ENCODE measurements around the gene MECP2.

DNA sequence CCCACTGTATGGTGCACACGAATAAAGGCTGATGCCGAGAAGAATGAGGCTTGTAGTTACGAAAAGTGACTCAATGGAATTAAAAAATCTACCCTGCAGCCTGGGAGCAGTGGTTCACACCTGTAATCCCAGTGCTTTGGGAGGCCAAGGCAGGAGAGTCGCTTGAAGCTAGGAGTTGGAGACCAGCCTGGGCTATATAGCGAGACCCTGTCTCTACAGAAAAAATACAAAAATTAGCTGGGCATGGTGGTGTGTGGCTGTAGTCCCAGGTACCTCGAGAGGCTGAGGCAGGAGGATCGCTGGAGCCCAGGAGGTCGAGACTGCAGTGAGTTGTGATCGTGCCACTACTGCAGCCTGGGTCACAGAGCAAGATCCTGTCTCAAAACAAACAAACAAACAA lies 34.8 kb upstream of the MECP2 start:
- TF ChIP-seq SP1 (IDR thresholded peaks at IDR 0.05; ENCODE audit: low read depth, low read length) (no peak), ZZZ3 (IDR thresholded peaks at IDR 0.05; ENCODE audit: control insufficient read depth, insufficient read length, low read depth) (no peak), MEF2A (IDR thresholded peaks at IDR 0.05; ENCODE audit: insufficient read depth, low read depth, low read length) (no peak)

Data from GM12878 (cell line).